ENCODE results near the gene MEGF6. TPM values are rescaled to one million over a fixed set of nuclear protein-coding genes. Genes with fewer than 3 reads are reported as not detected.
A peak's percentile ranks its signal among the peaks of the same experiment; 100 is the strongest.

The MEGF6 gene, protein sequence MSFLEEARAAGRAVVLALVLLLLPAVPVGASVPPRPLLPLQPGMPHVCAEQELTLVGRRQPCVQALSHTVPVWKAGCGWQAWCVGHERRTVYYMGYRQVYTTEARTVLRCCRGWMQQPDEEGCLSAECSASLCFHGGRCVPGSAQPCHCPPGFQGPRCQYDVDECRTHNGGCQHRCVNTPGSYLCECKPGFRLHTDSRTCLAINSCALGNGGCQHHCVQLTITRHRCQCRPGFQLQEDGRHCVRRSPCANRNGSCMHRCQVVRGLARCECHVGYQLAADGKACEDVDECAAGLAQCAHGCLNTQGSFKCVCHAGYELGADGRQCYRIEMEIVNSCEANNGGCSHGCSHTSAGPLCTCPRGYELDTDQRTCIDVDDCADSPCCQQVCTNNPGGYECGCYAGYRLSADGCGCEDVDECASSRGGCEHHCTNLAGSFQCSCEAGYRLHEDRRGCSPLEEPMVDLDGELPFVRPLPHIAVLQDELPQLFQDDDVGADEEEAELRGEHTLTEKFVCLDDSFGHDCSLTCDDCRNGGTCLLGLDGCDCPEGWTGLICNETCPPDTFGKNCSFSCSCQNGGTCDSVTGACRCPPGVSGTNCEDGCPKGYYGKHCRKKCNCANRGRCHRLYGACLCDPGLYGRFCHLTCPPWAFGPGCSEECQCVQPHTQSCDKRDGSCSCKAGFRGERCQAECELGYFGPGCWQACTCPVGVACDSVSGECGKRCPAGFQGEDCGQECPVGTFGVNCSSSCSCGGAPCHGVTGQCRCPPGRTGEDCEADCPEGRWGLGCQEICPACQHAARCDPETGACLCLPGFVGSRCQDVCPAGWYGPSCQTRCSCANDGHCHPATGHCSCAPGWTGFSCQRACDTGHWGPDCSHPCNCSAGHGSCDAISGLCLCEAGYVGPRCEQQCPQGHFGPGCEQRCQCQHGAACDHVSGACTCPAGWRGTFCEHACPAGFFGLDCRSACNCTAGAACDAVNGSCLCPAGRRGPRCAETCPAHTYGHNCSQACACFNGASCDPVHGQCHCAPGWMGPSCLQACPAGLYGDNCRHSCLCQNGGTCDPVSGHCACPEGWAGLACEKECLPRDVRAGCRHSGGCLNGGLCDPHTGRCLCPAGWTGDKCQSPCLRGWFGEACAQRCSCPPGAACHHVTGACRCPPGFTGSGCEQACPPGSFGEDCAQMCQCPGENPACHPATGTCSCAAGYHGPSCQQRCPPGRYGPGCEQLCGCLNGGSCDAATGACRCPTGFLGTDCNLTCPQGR (N-terminal part only)
- total RNA-seq, result 10 to 100 TPM; 19.3 to 32.1 (median 24.2) TPM

DNA sequence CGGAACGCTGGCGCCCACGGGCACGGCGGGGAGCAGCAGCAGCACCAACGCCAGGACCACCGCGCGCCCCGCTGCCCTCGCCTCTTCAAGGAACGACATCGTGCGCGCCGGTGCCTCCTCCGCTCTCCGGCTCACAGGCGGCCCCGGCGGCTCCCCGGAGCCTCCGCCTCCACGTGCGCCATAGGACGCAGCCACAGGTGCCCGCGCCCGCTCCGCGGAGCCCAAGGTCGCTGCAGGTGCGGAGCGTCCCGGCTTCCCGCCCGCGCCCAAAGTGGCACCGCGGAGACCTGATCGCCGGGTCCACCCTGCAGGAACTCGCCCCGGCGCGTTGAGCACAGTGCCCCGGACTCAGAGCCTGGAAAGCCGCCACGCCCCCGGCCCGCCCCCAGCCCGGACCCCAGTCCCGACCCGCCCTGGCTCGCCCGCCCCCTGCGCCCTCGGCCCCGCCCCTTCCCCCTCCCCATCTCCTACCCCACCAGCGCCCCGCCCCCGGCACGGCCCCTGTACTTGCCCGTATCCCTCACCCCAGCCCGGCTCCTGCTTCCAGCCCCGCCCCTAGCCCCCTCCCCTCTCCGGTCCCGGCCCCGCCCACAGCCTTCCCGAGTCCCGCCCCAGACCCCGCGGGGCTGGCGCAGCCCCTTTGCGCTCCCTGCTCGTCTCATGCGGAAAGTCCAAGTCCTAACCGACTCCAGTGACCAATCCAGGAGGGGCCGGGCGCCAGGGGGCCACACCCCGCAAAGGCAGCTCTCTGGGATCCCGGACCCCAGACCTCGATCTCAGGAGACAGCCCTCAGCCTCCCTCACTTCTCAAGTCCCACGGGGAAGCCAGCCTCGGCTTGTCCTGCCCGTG is at the start of gene MEGF6:
Gene MEGF6 (minus strand): TSS at position 339 of the 850 bp plus-strand sequence. CDS start 240 bp downstream, at position 99.
- H3K4me3 ChIP-seq, result peak within 1 kb of the TSS; percentile 24 to 71 (median 53)
- H3K27me3 ChIP-seq, result peaks cover 0 to 34% of the 10 kb centered on the region in 2 donors
- intact Hi-C loops (cut with DNase I; ENCODE audit: low total_unique reads), result no loop called here

DNA sequence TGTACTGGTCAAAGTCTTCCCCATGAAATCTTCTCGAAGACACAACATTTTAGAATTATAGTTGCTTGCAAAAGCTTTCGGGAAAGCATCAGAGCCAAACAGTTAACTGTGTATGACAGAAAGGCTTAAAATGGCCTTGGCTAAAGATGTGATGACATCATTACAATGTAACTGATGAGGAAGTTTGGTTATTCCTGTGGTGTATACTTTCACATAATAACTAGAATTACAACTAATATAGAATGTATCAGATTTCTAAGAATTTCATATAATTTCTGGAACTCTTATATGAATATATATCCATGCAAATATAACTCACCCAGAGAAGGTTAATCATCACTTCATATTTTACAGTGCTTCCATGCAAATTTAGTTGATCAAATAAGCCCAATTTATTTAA is 49.4 kb upstream of the MEGF6 start:
- H3K4me3 ChIP-seq, result no peak overlapping the region
- TF ChIP-seq, protein P1, sequence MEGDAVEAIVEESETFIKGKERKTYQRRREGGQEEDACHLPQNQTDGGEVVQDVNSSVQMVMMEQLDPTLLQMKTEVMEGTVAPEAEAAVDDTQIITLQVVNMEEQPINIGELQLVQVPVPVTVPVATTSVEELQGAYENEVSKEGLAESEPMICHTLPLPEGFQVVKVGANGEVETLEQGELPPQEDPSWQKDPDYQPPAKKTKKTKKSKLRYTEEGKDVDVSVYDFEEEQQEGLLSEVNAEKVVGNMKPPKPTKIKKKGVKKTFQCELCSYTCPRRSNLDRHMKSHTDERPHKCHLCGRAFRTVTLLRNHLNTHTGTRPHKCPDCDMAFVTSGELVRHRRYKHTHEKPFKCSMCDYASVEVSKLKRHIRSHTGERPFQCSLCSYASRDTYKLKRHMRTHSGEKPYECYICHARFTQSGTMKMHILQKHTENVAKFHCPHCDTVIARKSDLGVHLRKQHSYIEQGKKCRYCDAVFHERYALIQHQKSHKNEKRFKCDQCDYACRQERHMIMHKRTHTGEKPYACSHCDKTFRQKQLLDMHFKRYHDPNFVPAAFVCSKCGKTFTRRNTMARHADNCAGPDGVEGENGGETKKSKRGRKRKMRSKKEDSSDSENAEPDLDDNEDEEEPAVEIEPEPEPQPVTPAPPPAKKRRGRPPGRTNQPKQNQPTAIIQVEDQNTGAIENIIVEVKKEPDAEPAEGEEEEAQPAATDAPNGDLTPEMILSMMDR (IDR thresholded peaks at IDR 0.05), result no peak
- TF ChIP-seq POLR2AphosphoS5 (IDR thresholded peaks at IDR 0.05), result no peak
- no peak overlapping the region for H3K27ac ChIP-seq
- H3K27me3 ChIP-seq, result peaks cover 0 to 21% of the 10 kb centered on the region in 2 donors
- no peaks in the 10 kb centered on the region for H3K4me1 ChIP-seq
- DNase-seq (ENCODE audit: low spot score in 2 of 2), result no peak
- H3K9me3 ChIP-seq, result no peaks in the 10 kb centered on the region
- H3K36me3 ChIP-seq, result no peaks in the 10 kb centered on the region
- intact Hi-C loops (cut with DNase I; ENCODE audit: low total_unique reads), result no loop called here

More for the DNA sequence above, at the start of gene MEGF6:
- Histone ChIP-seq H3K4me1 (peaks cover 8 to 15% of the 10 kb centered on the region in 2 donors), H3K27ac (no peak within 1 kb of the TSS), H3K9me3 (no peaks in the 10 kb centered on the region), H3K36me3 (no peaks in the 10 kb centered on the region)
- peak; percentile 39 to 70 for DNase-seq (ENCODE audit: low spot score in 2 of 2)
- TF ChIP-seq POLR2A (IDR thresholded peaks at IDR 0.05) (no peak), POLR2AphosphoS5 (IDR thresholded peaks at IDR 0.05) (no peak)
- TF ChIP-seq, protein P1 (IDR thresholded peaks at IDR 0.05), result no peak

DNA sequence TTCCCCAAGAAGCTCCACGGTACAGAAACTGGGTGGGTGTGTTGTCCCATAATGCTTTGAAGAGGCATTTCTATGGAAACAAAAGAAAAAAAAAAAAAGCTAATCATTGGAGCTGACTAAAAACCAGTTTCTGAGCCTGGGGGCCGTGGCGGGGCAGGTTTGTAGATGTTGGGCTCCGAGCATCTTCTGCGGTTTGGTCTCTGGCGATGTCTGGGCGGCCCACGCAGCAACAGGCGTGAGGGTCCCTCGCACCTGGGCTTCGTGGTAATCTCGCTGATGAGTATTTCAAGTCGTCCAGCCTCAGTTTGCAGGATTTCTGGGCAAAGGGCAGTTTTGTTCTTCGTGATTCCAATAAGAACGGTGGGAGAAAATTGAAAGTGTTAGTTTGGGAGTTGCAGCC is 47.8 kb upstream of the MEGF6 start:
- Histone ChIP-seq H3K9me3 (no peaks in the 10 kb centered on the region), H3K4me3 (no peak overlapping the region), H3K36me3 (no peaks in the 10 kb centered on the region), H3K27ac (no peak overlapping the region), H3K27me3 (peaks cover 0 to 26% of the 10 kb centered on the region in 2 donors), H3K4me1 (no peaks in the 10 kb centered on the region)
- no peak for TF ChIP-seq POLR2AphosphoS5 (IDR thresholded peaks at IDR 0.05)
- no peak for TF ChIP-seq POLR2A (IDR thresholded peaks at IDR 0.05)
- TF ChIP-seq, protein P1 (IDR thresholded peaks at IDR 0.05), result no peak
- DNase-seq (ENCODE audit: low spot score in 2 of 2), result peak in 1 of 2 donors; percentile 44
- intact Hi-C loops (cut with DNase I; ENCODE audit: low total_unique reads), result no loop called here

DNA sequence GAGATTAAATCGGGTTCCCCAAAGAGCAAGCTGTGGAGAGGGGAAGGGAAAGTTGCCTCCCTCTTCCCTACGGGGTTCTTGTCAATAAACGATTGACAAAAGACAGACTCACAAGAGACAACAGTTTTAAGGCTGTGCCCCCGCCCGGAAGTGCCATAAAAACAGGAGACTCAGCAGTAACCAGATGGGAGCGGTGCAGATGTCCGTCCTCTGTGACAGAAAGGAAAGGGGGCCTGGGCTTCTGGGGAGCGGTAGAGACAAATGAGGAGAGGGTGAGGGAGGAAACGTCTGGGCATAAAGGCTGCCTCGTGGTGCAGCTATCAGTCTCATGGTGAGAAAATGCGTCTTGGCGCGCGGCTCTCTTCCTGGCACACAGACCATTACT is 46.9 kb upstream of the MEGF6 start:
- peak in 1 of 2 donors; percentile 10 for DNase-seq (ENCODE audit: low spot score in 2 of 2)
- Histone ChIP-seq H3K9me3 (no peaks in the 10 kb centered on the region), H3K27ac (no peak overlapping the region), H3K36me3 (no peaks in the 10 kb centered on the region), H3K4me3 (no peak overlapping the region), H3K27me3 (peaks cover 0 to 30% of the 10 kb centered on the region in 2 donors), H3K4me1 (no peaks in the 10 kb centered on the region)
- TF ChIP-seq, protein P1 (IDR thresholded peaks at IDR 0.05), result no peak
- no peak for TF ChIP-seq POLR2AphosphoS5 (IDR thresholded peaks at IDR 0.05)
- no peak for TF ChIP-seq POLR2A (IDR thresholded peaks at IDR 0.05)
- intact Hi-C loops (cut with DNase I; ENCODE audit: low total_unique reads), result no loop called here
